DMS53 (cell line): ENCODE measurements around the gene PPA2.
"Not testable (repeated sequence)": the region's sequence is repeated elsewhere in the genome, so short reads cannot be mapped to it uniquely, and the experiment has no call there.

ENCODE experiments used
- DNase-seq: peaks from one replicate; lab custom pipeline; 2025; lab: John Stamatoyannopoulos, UW

Gene PPA2

GRCh38 chr4:105473324-105474098 lies at the start of gene PPA2:
TSS of gene PPA2 (minus strand) at chr4:105474062. CDS start at chr4:105474050, 12 bp downstream.
- peak; percentile 93 for DNase-seq

GRCh38 chr4:105520819-105521790 lies 47.2 kb upstream of the PPA2 start:
- DNase-seq = peak; percentile 61

GRCh38 chr4:105510245-105510644 lies 36.4 kb upstream of the PPA2 start:
- no peak for DNase-seq

- no peak for DNase-seq
These were observed 35.9 kb upstream of the PPA2 start for GRCh38 chr4:105509714-105510113.

- DNase-seq = no peak
These were observed 35.4 kb upstream of the PPA2 start for GRCh38 chr4:105509291-105509690.

- DNase-seq = no peak
These were observed 30.9 kb upstream of the PPA2 start for GRCh38 chr4:105504744-105505143.

GRCh38 chr4:105503484-105503883 lies 29.6 kb upstream of the PPA2 start:
- DNase-seq = no peak

GRCh38 chr4:105496899-105497298 lies 23.0 kb upstream of the PPA2 start:
- peak; percentile 7 for DNase-seq

- DNase-seq = no peak
These were observed 21.8 kb upstream of the PPA2 start for GRCh38 chr4:105495667-105496066.

GRCh38 chr4:105490523-105490922 lies 16.7 kb upstream of the PPA2 start:
- DNase-seq = no peak

- DNase-seq = no peak
These were observed 10.0 kb upstream of the PPA2 start for GRCh38 chr4:105483840-105484239.

GRCh38 chr4:105474099-105474518 lies 247 bp upstream of the PPA2 start:
- DNase-seq = no peak

GRCh38 chr4:105472871-105473323 lies 965 bp downstream of the PPA2 start:
- DNase-seq = peak; percentile 47

- DNase-seq = peak; percentile 82
These were observed 2.2 kb downstream of the PPA2 start for GRCh38 chr4:105471566-105472176.

- DNase-seq = no peak
These were observed 3.1 kb downstream of the PPA2 start for GRCh38 chr4:105470766-105471165.

GRCh38 chr4:105469736-105470135 lies 4.1 kb downstream of the PPA2 start:
- no peak for DNase-seq

GRCh38 chr4:105466580-105466979 lies 7.3 kb downstream of the PPA2 start:
- no peak for DNase-seq

GRCh38 chr4:105464563-105464962 lies 9.3 kb downstream of the PPA2 start:
- DNase-seq = not testable (repeated sequence)

GRCh38 chr4:105462576-105462975 lies 11.3 kb downstream of the PPA2 start:
- DNase-seq = no peak

GRCh38 chr4:105461621-105462382 lies 12.1 kb downstream of the PPA2 start:
- DNase-seq = no peak

GRCh38 chr4:105461221-105461620 lies 12.6 kb downstream of the PPA2 start:
- DNase-seq = no peak

GRCh38 chr4:105460306-105460705 lies 13.6 kb downstream of the PPA2 start:
- no peak for DNase-seq
